HEK293 (cell line): ENCODE results near the gene HTR3B.

Experiments used
- CTCF ChIA-PET: fragments of 350-600 bp; formaldehyde crosslinking; extraction: SDS; loops from one replicate; lab custom pipeline; 2021; ENCODE audit warnings: antibody characterized with exemption; lab: Yijun Ruan, JAX
- POLR2A ChIA-PET: fragments of 300-600 bp; formaldehyde crosslinking; extraction: SDS; loops from one replicate; lab custom pipeline; 2020; ENCODE audit warnings: antibody characterized with exemption, inconsistent platforms; lab: Yijun Ruan, JAX
- H3K27ac ChIP-seq: fragments of 200-500 bp; sonication (Bioruptor generic); 2 replicates; pipeline ENCODE4 v1.5.1; 2014; ENCODE audit warnings: low read depth, low read length, control low read depth, inconsistent platforms; ENCODE audit errors: extremely low read depth
- H3K36me3 ChIP-seq, 2 experiments: fragments of 200-500 bp in 1 of 2; sonication (Bioruptor generic) in 1 of 2; 1 replicate in 1 of 2; 2 replicates in 1 of 2; pipeline ENCODE4 v1.5.1; 2014 to 2017; ENCODE audit warnings: inconsistent platforms in 2 of 2, low read length in 2 of 2; ENCODE audit not compliant: control insufficient read depth in 2 of 2, insufficient read depth in 1 of 2
- H3K4me1 ChIP-seq: fragments of 200-500 bp; sonication (Bioruptor generic); 2 replicates; pipeline ENCODE4 v1.5.1; 2014; ENCODE audit warnings: mild to moderate bottlenecking, low read length, inconsistent platforms; ENCODE audit not compliant: control insufficient read depth, insufficient read depth
- H3K4me3 ChIP-seq: 2 replicates; pipeline ENCODE4 v1.5.1; 2011; ENCODE audit warnings: low read depth, mild to moderate bottlenecking, control low read depth, low read length, moderate library complexity
- H3K9me3 ChIP-seq: fragments of 200-500 bp; sonication (Bioruptor generic); 2 replicates; pipeline ENCODE4 v1.5.1; 2014; ENCODE audit warnings: low read depth, low read length, inconsistent platforms; ENCODE audit not compliant: control insufficient read depth, insufficient read depth
- BCL6B ChIP-seq: fragments of 450-650 bp; formaldehyde crosslinking; IDR thresholded peaks from 2 replicates; pipeline ENCODE4 v1.5.1; 2017; ENCODE audit warnings: missing biosample characterization, missing genetic modification characterization
- HIC1 ChIP-seq: fragments of 450-650 bp; formaldehyde crosslinking; IDR thresholded peaks from 2 replicates; pipeline ENCODE4 v1.5.1; 2016; ENCODE audit warnings: missing biosample characterization, missing genetic modification characterization
- OSR2 ChIP-seq: fragments of 450-650 bp; formaldehyde crosslinking; IDR thresholded peaks from 2 replicates; pipeline ENCODE4 v1.5.1; 2016; ENCODE audit warnings: missing biosample characterization, missing genetic modification characterization
- PRDM4 ChIP-seq: fragments of 450-650 bp; formaldehyde crosslinking; IDR thresholded peaks from 2 replicates; pipeline ENCODE4 v1.5.1; 2017; ENCODE audit warnings: missing biosample characterization, missing genetic modification characterization
- PRDM6 ChIP-seq: fragments of 450-650 bp; formaldehyde crosslinking; IDR thresholded peaks from 2 replicates; pipeline ENCODE4 v1.5.1; 2017; ENCODE audit warnings: missing biosample characterization, missing genetic modification characterization
- REST ChIP-seq: fragments of 450-650 bp; formaldehyde crosslinking; IDR thresholded peaks from 2 replicates; pipeline ENCODE4 v1.5.1; 2016; ENCODE audit warnings: missing biosample characterization, missing genetic modification characterization
- WT1 ChIP-seq: fragments of 450-650 bp; formaldehyde crosslinking; IDR thresholded peaks from 2 replicates; pipeline ENCODE4 v1.5.1; 2016; ENCODE audit warnings: missing biosample characterization, missing genetic modification characterization
- ZBTB49 ChIP-seq: fragments of 450-650 bp; formaldehyde crosslinking; IDR thresholded peaks from 2 replicates; pipeline ENCODE4 v1.5.1; 2016; ENCODE audit warnings: missing biosample characterization, missing genetic modification characterization, low read depth
- ZIC2 ChIP-seq: fragments of 450-650 bp; formaldehyde crosslinking; IDR thresholded peaks from 2 replicates; pipeline ENCODE4 v1.5.1; 2016; ENCODE audit warnings: missing biosample characterization, missing genetic modification characterization
- ZNF26 ChIP-seq: fragments of 450-650 bp; formaldehyde crosslinking; IDR thresholded peaks from 2 replicates; pipeline ENCODE4 v1.5.1; 2016; ENCODE audit warnings: missing biosample characterization, missing genetic modification characterization
- ZNF585B ChIP-seq: fragments of 450-650 bp; formaldehyde crosslinking; IDR thresholded peaks from 2 replicates; pipeline ENCODE4 v1.5.1; 2016; ENCODE audit warnings: missing biosample characterization, missing genetic modification characterization
- ZNF704 ChIP-seq: fragments of 450-650 bp; formaldehyde crosslinking; IDR thresholded peaks from 2 replicates; pipeline ENCODE4 v1.5.1; 2016; ENCODE audit warnings: missing biosample characterization, missing genetic modification characterization
- ZNF843 ChIP-seq: fragments of 450-650 bp; formaldehyde crosslinking; IDR thresholded peaks from 2 replicates; pipeline ENCODE4 v1.5.1; 2016; ENCODE audit warnings: missing biosample characterization, missing genetic modification characterization

The HTR3B gene

GRCh38 chr11:113885897-113886296, 18.7 kb upstream of the HTR3B start (continued):
- TF ChIP-seq HIC1: no peak
- no peak for TF ChIP-seq ZIC2 (tag by site-specific recombination)
- TF ChIP-seq PRDM4: peak; percentile 62; the same call in 1 of the 2 replicates
- TF ChIP-seq OSR2 (tag by site-specific recombination): peak; percentile 60; the same call in 1 of the 2 replicates
- peak; percentile 89 for TF ChIP-seq PRDM6
- peak; percentile 84 for TF ChIP-seq WT1 (tag by site-specific recombination)
- TF ChIP-seq ZNF843: peak; percentile 65; the same call in 1 of the 2 replicates
- TF ChIP-seq ZNF585B (tag by site-specific recombination): no peak
- no peak for TF ChIP-seq ZNF26 (tag by site-specific recombination)
- TF ChIP-seq REST (tag by site-specific recombination): no peak

- ChIA-PET POLR2A (interaction anchor here (1.0 kb wide), 1 partner anchor 14 kb away, joined by 3 read pairs; the partner anchor contains the start of gene USP28), CTCF (interaction anchor here (1.0 kb wide), 2 partner anchors 15 to 17 kb away, joined by 3 to 5 read pairs; no protein-coding TSS in a partner anchor)
- H3K4me3 ChIP-seq: no peak overlapping the region
- no peak overlapping the region for H3K27ac ChIP-seq
- H3K9me3 ChIP-seq: no peaks in the 10 kb centered on the region
- no peaks in the 10 kb centered on the region; the same call in 1 of the 2 replicates for H3K4me1 ChIP-seq
- H3K36me3 ChIP-seq: no peaks in the 10 kb centered on the region
- TF ChIP-seq REST (tag by site-specific recombination): no peak
- TF ChIP-seq BCL6B (tag by site-specific recombination): no peak
- TF ChIP-seq ZNF704 (tag by site-specific recombination): no peak
- TF ChIP-seq ZBTB49 (tag by site-specific recombination): no peak
Measured at GRCh38 chr11:113888848-113889247, 15.7 kb upstream of the HTR3B start.
